Stimulated activated naive B cell treated with anti-CD40 and anti-IgM and Interleukin-4, amounts not matched to agents 10 μg/mL and 1 μg/mL and 100 μg/mL, for 72 hours (primary cell): ENCODE results near the gene GABRQ.
"Not testable (repeated sequence)": the region's sequence is repeated elsewhere in the genome, so short reads cannot be mapped to it uniquely, and the experiment has no call there.

Experiments
- ATAC-seq, 2 donors: fragments of 150-1000 bp; cut with Tn5 transposase; replicated peaks; 2 replicates each; pipeline ENCODE4 v1.10.0; 2021; ENCODE audit warnings: moderate library complexity in 1 of 2
- DNase-seq: peaks from one replicate; pipeline ENCODE4 v3.0.0; 2021
- H3K27ac Mint-ChIP-seq: one replicate; pipeline ENCODE4 v1.8.0; 2022; ENCODE audit warnings: mild to moderate bottlenecking, mixed read lengths
- H3K27me3 Mint-ChIP-seq, 2 donors: one replicate each; pipeline ENCODE4 v1.8.0; 2022; ENCODE audit warnings: mixed read lengths in 2 of 2
- H3K36me3 Mint-ChIP-seq, 2 donors: one replicate each; pipeline ENCODE4 v1.8.0; 2022; ENCODE audit warnings: mixed read lengths in 2 of 2, mild to moderate bottlenecking in 1 of 2
- H3K4me1 Mint-ChIP-seq, 2 donors: one replicate each; pipeline ENCODE4 v1.8.0; 2022; ENCODE audit warnings: mixed read lengths in 2 of 2, mild to moderate bottlenecking in 1 of 2
- H3K4me3 Mint-ChIP-seq, 2 donors: one replicate each; pipeline ENCODE4 v1.8.0; 2022; ENCODE audit warnings: mild to moderate bottlenecking in 2 of 2, mixed read lengths in 2 of 2, moderate library complexity in 1 of 2
- H3K9me3 Mint-ChIP-seq, 2 donors: one replicate each; pipeline ENCODE4 v1.8.0; 2022; ENCODE audit warnings: mixed read lengths in 2 of 2, mild to moderate bottlenecking in 1 of 2

GABRQ gene

GRCh38 chrX:152706500-152706899, 68.8 kb downstream of the GABRQ start:
- H3K4me3 Mint-ChIP-seq, H3K27me3 Mint-ChIP-seq, DNase-seq, H3K27ac Mint-ChIP-seq, H3K9me3 Mint-ChIP-seq, H3K4me1 Mint-ChIP-seq, ATAC-seq, H3K36me3 Mint-ChIP-seq: not testable (repeated sequence)
